Measurements from ENCODE around the gene MKS1. TPM values are rescaled to one million over a fixed set of nuclear protein-coding genes. Genes with fewer than 3 reads are reported as not detected.

Gene MKS1
- total and polyA plus RNA-seq, 2 of the 8 experiments (the other 6 are each of a cell fraction or from before 2014, with no cell fraction given), result 12.0 to 21.7 TPM

DNA sequence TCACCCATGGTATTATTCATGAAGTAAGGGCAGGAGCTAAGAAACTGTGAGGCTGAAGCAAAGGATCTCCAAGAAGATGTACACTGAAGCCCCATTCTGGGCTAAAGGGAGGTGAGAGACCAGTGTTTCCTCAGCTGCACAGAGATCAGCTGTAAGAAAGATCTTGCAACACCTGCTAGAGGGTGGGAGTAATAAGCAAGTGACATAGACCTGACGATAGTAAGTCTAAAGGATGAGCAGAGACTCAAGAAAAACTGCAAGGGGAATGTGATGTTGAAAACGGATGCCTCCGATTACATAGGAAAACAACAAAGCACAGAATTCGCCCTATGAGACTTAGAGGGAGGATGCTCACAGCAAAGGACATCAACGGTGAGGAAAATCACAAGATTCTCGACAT, 52.4 kb downstream of the MKS1 start, which contains the start of gene OR4D2 (continued):
- TF ChIP-seq YY1 (IDR thresholded peaks at IDR 0.05; ENCODE audit: low read depth, low read length) (no peak), POLR2AphosphoS5 (IDR thresholded peaks at IDR 0.05; ENCODE audit: low read depth, low read length) (no peak), RBBP5 (IDR thresholded peaks at IDR 0.05; ENCODE audit: borderline replicate concordance, low read depth, low read length) (no peak), HDAC6 (IDR thresholded peaks at IDR 0.05; ENCODE audit: low read depth, low read length) (no peak), EP300 (IDR thresholded peaks at IDR 0.05; ENCODE audit: borderline replicate concordance in 1 of 2, low read depth in 2 of 2, low read length in 2 of 2) (no peak)
- TF ChIP-seq, protein P1, sequence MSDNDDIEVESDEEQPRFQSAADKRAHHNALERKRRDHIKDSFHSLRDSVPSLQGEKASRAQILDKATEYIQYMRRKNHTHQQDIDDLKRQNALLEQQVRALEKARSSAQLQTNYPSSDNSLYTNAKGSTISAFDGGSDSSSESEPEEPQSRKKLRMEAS (IDR thresholded peaks at IDR 0.05), result no peak

Data from H1 (cell line).